Adrenal gland (tissue), 12 donors: ENCODE results near the gene CYTH3. TPM values are rescaled to one million over a fixed set of nuclear protein-coding genes. Genes with fewer than 3 reads are reported as not detected.
A peak's percentile ranks its signal among the peaks of the same experiment; 100 is the strongest.
"Not testable (repeated sequence)": the region's sequence is repeated elsewhere in the genome, so short reads cannot be mapped to it uniquely, and the experiment has no call there.

Source experiments
- DNase-seq, 7 donors: peaks; one replicate each; pipeline ENCODE4 v3.0.0-alpha.2; 2019 to 2020
- H3K27ac ChIP-seq, 5 donors: fragments of 200-600 bp; sonication (generic) in 4 of 5; 1 replicate in 3 of 5; 2 replicates in 2 of 5; pipeline versions ENCODE4 v1.5.1 to v1.8.0; 2016 to 2020; ENCODE audit warnings: mild to moderate bottlenecking in 1 of 5
- H3K27me3 ChIP-seq: fragments of 200-600 bp; 2 replicates; pipeline ENCODE4 v1.8.0; 2021
- H3K36me3 ChIP-seq, 2 donors: fragments of 200-600 bp; replicated peaks in 1 of 2; 1 replicate in 1 of 2; 2 replicates in 1 of 2; pipeline versions ENCODE4 v1.5.1 to v1.8.0; 2018 to 2022
- H3K4me1 ChIP-seq, 2 donors: fragments of 200-600 bp; replicated peaks in 1 of 2; 1 replicate in 1 of 2; 2 replicates in 1 of 2; pipeline versions ENCODE4 v1.5.1 to v1.8.0; 2018 to 2021
- H3K4me3 ChIP-seq, 4 donors: fragments of 200-600 bp; sonication (generic) in 3 of 4; one replicate each; pipeline ENCODE4 v1.5.1; 2016 to 2018
- H3K9me3 ChIP-seq, 3 donors: fragments of 200-600 bp; sonication (generic) in 1 of 3; replicated peaks in 1 of 3; 1 replicate in 2 of 3; 2 replicates in 1 of 3; pipeline versions ENCODE4 v1.5.1 to v1.8.0; 2016 to 2021
- POLR2A ChIP-seq, 2 donors: fragments of 450-650 bp; IDR thresholded peaks; one replicate each; pipeline ENCODE4 v1.6.1; 2017; ENCODE audit warnings: antibody characterized with exemption in 2 of 2, mild to moderate bottlenecking in 2 of 2, moderate library complexity in 1 of 2
- WGBS, 4 donors: extraction: QIAGEN DNeasy Blood & Tissue Kit in 2 of 4; methylation state at CpG; one replicate each; pipeline versions ENCODE4 v1.1.5 to v1.1.7; 2013 to 2017; 5-methylcytosine and 5-hydroxymethylcytosine counted together
- intact Hi-C, 2 donors: fragments of 100-400 bp; cut with DNase I; formaldehyde crosslinking; loops; one replicate each; pipeline versions ENCODE4 v1.14.1 to v1.15.0; 2022 to 2023
- polyA plus RNA-seq, 3 donors: library from polyadenylated mRNA; stranded (reverse); fragments of 200-250 nt in 2 of 3; fragments of 350-450 nt in 1 of 3; fragmentation: Illumina TruSeq in 1 of 3; extraction: RNeasy Lipid Tissue Mini Kit (QIAGEN cat#74804) in 1 of 3; gene quantifications; one replicate each; pipeline ENCODE4 v1.2.3, GENCODE V29; 2013 to 2014
- total RNA-seq, 9 donors: library from RNA; depleted of rRNA in 4 of 9; stranded (reverse); fragments of >200 nt in 4 of 9; fragments of 120-200 nt in 1 of 9; fragmentation: NEBNext Ultra II Directional in 1 of 9; extraction: Animal tissue kit (Norgen Biotek cat#: 25700) in 1 of 9; gene quantifications; one replicate each; pipeline versions ENCODE4 v1.1.0 to v1.2.4, GENCODE V29; 2013 to 2023
- TF ChIP-seq, protein P1 (sequence below), 6 experiments: fragments of 450-650 bp in 4 of 6; fragments of 200-600 bp in 2 of 6; sonication (generic) in 1 of 6; IDR thresholded peaks; 1 replicate in 5 of 6; 2 replicates in 1 of 6; pipeline versions ENCODE4 v1.5.1 to v1.8.0; 2016 to 2021; ENCODE audit warnings: antibody characterized with exemption in 6 of 6, mild to moderate bottlenecking in 2 of 6, moderate library complexity in 1 of 6
- donor health status: healthy with polysubstance abuse.
- donor health status: Bipolar disorder and iron deficiency.
- donor health status: DM: yes; HTN: yes; CAD: no.
- donor health status: DM: no; HTN: no; CAD: no.
- donor health status: DM: no; HTN: no; CAD: no.
- donor health status: DM: yes; HTN: yes; CAD: no.

The CYTH3 gene
- total and polyA plus RNA-seq, 12 donors: 7.9 to 34.3 (median 17.0) TPM

GRCh38 chr7:6286486-6286885, 14.1 kb upstream of the CYTH3 start:
- Histone ChIP-seq H3K4me1 (no peaks in the 10 kb centered on the region), H3K27me3 (no peaks in the 10 kb centered on the region), H3K4me3 (no peak overlapping the region), H3K9me3 (no peaks in the 10 kb centered on the region), H3K27ac (no peak overlapping the region), H3K36me3 (no peaks in the 10 kb centered on the region)
- intact Hi-C loops: no loop called here
- TF ChIP-seq, protein P1, sequence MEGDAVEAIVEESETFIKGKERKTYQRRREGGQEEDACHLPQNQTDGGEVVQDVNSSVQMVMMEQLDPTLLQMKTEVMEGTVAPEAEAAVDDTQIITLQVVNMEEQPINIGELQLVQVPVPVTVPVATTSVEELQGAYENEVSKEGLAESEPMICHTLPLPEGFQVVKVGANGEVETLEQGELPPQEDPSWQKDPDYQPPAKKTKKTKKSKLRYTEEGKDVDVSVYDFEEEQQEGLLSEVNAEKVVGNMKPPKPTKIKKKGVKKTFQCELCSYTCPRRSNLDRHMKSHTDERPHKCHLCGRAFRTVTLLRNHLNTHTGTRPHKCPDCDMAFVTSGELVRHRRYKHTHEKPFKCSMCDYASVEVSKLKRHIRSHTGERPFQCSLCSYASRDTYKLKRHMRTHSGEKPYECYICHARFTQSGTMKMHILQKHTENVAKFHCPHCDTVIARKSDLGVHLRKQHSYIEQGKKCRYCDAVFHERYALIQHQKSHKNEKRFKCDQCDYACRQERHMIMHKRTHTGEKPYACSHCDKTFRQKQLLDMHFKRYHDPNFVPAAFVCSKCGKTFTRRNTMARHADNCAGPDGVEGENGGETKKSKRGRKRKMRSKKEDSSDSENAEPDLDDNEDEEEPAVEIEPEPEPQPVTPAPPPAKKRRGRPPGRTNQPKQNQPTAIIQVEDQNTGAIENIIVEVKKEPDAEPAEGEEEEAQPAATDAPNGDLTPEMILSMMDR (IDR thresholded peaks at IDR 0.05): no peak
- no peak for TF ChIP-seq POLR2A (IDR thresholded peaks at IDR 0.05)
- WGBS, 4 donors: 71 to 83% (median 79%) methylated on average over 7 to 8 of the region's 8 CpGs
- no peak for DNase-seq

- WGBS, 4 donors: 68 to 80% (median 77%) methylated on average over 10 to 20 of the region's 20 CpGs
- H3K27me3 ChIP-seq: no peaks in the 10 kb centered on the region
- H3K4me3 ChIP-seq: no peak overlapping the region
- TF ChIP-seq POLR2A (IDR thresholded peaks at IDR 0.05): no peak
- TF ChIP-seq, protein P1 (IDR thresholded peaks at IDR 0.05): no peak
- peak in 1 of 7 donors; percentile 6 for DNase-seq
- H3K4me1 ChIP-seq: no peaks in the 10 kb centered on the region
- no peaks in the 10 kb centered on the region for H3K36me3 ChIP-seq
- intact Hi-C loops: no loop called here
- no peaks in the 10 kb centered on the region for H3K9me3 ChIP-seq
- peak overlapping the region in 1 of 5 donors; percentile 10 for H3K27ac ChIP-seq
Measured at GRCh38 chr7:6284461-6285360, 12.3 kb upstream of the CYTH3 start.

DNA sequence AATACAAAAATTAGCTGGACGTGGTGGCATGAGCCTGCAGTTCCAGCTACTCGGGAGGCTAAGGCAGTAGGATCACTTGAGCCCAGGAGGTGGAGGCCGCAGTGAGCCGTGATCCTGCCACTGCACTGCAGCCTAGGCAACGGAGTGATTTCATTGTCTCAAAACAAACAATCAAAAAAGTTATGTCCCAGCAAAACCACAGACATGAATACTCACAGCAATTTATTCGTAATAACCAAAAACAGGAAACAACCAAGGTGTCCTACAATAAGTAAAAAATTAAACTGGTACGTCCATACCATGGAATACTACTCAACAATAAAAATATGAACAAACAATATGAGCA, 11.6 kb upstream of the CYTH3 start:
- Histone ChIP-seq H3K4me1 (no peaks in the 10 kb centered on the region), H3K36me3 (no peaks in the 10 kb centered on the region), H3K4me3 (no peak overlapping the region), H3K27me3 (no peaks in the 10 kb centered on the region), H3K27ac (no peak overlapping the region), H3K9me3 (no peaks in the 10 kb centered on the region)
- no peak for TF ChIP-seq POLR2A (IDR thresholded peaks at IDR 0.05)
- TF ChIP-seq, protein P1 (IDR thresholded peaks at IDR 0.05): no peak
- DNase-seq: no peak
- 80 to 91% (median 84%) methylated on average over 7 of the region's 7 CpGs for WGBS, 4 donors
- intact Hi-C loops: no loop called here

DNA sequence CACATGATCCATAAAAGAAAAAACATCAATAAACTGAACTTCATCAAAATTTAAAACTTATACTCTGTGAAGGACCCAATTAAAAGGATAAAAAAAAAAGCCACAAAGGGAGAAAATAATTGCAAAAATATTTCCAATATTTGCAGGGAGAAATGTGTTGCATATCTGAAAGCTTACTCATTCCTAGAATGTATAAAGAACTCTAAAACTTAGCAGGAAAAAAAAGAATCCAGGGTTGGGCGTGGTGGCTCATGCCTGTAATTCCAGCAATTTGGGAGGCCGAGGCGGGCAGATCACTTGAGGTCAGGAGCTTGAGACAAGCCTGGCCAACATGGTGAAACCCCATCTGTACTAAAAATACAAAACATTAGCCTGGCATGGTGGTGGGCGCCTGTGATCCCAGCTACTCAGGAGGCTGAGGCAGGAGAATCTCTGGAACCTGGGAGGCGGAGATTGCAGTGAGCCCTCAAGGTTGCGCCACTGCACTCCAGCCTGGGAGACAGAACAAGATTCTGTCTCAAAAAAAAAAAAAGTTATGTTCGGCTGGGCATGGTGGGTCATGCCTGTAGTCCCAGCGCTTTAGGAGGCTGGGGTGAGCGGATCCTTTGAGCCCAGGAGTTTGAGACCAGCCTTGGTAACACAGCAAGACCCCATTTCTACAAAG, 11.1 kb upstream of the CYTH3 start:
- H3K4me1 ChIP-seq, H3K27me3 ChIP-seq, H3K36me3 ChIP-seq, DNase-seq, H3K27ac ChIP-seq, intact Hi-C loops, H3K9me3 ChIP-seq, H3K4me3 ChIP-seq: not testable (repeated sequence)
- WGBS, 4 donors: 88 to 93% (median 90%) methylated on average over 9 of the region's 9 CpGs
